HG03354 (cell line): ENCODE results near the gene PDK1.
A peak's percentile ranks its signal among the peaks of the same experiment; 100 is the strongest.
"Not testable (repeated sequence)": the region's sequence is repeated elsewhere in the genome, so short reads cannot be mapped to it uniquely, and the experiment has no call there.

ENCODE experiments used
- ATAC-seq: cut with Tn5 transposase; IDR thresholded peaks from one replicate; pipeline ENCODE4 v1.9.1; 2021; ENCODE audit warnings: mild to moderate bottlenecking; ENCODE audit not compliant: unreplicated experiment, poor library complexity, severe bottlenecking

PDK1 gene

GRCh38 chr2:172588931-172589330 is 33.0 kb downstream of the PDK1 start:
- ATAC-seq, result no peak

DNA sequence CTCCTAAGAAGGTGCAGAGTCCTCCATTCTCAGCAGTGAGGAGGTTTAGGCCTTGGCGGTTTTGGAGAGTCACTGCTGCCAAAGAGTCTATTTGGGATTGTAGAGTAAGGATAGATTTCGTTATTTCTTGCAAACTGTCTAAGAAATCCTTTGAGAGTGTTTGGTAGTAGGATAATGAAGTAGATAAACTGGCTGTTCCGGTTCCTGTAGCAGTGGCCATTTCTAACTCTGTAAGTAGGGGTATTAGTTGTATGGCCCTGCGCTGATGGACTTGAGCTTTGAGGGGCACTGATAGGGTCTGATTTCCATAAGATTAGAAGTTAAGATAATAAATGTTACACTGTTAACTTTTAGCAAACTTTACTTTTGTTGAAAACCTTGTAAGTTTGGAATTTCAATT is 35.5 kb downstream of the PDK1 start:
- ATAC-seq, result not testable (repeated sequence)

DNA sequence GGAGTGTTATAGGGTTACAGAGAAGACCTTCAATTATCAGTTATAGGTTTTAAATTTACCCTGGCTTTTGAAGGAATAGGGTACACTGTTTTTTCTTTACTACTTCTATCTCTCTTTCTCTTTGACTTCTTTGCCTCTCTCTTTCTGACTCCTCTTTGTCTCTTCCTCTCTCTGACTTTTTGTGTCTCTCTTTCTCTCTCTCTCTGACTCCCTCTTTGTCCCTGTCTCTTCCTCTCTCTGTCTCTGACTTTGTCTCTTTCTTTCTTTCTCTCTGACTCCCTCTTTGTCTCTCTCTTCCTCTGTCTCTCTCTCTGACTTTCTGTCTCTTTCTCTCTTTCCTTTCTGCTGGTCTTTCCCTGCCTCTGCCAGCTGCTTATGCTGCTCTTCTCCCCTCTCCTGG is 36.3 kb downstream of the PDK1 start:
- not testable (repeated sequence) for ATAC-seq

DNA sequence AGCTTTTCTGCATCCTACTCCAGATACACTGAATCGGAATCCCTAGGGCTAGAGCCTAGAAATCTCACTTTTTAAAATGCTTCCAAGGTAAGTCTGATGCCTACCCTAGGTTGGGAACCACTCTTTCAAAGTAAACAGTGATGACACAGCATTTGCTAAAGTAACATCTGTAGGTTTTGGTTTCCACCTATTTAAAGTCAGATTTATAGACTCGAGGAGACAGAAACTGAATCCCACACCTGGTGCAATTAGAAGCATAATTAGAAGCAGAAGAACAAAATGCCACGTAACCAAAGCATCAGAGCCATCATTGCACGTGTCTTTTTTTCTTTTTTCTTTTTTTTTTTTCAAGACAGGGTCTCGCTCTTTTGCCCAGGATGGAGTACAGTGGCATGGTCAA is 40.9 kb downstream of the PDK1 start:
- ATAC-seq, result peak; percentile 74

- no peak for ATAC-seq
These were observed 41.4 kb downstream of the PDK1 start for GRCh38 chr2:172597176-172597842.

- ATAC-seq, result no peak
These were observed 44.1 kb downstream of the PDK1 start for GRCh38 chr2:172599947-172600346.

GRCh38 chr2:172600557-172601008 is 44.7 kb downstream of the PDK1 start:
- ATAC-seq, result no peak

DNA sequence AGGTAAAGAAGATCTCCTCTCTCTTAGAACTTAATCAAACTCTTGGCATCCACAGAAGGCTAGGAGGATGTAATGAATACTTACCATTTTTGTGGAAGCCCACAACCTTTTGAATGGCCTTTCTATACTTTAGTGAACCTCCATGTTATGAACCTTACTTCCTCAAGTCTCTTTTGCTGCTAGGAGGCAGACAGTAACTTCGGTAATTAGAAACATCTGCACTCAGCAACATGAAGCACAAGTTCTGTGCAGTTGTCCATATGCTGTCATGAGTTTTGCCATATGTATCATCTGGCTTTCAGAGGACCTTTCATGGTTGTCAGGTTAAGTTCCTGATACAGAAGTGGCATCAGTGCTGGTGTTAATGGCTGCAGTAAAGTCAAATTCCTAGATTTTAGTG is 50.4 kb downstream of the PDK1 start:
- no peak for ATAC-seq

GRCh38 chr2:172607379-172607928 is 51.6 kb downstream of the PDK1 start:
- no peak for ATAC-seq

DNA sequence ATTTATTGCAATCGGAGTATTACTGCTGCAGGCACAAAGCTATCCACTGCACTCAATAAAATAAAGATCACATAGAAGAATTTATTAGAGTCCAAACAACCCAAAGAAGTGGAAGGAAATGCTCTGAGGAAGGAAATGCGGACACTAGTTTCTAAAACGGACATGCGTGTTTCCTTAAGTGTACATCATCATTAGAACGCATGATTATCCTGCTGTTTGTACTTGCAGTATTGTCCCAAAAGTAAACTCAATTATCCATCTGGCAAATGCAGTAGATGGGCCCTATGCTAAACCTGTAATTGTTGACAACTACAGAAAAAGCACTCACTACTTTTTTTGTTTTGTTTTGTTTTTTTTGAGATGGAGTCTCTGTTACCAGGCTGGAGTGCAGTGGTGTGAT is 53.6 kb downstream of the PDK1 start:
- no peak for ATAC-seq

GRCh38 chr2:172612051-172612450 is 56.2 kb downstream of the PDK1 start:
- ATAC-seq, result no peak

DNA sequence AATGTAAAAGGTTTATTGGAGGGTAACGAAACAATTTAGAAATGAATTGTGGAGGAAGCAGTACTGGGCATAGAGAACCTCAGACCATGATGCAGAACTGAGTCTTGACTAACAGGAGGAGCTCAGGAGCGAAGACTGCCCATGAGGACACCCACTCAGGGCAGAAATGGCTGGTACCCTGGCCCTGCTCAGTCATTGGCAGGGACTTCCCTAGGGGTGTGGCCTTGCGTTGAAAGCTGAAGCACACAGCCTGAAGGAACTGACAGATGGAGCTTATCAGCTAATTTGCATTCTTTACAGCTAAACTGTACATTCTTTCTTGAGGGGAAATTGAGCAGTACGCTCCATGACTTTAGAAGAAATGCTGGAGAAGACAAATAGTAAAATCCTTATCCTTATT is 57.1 kb downstream of the PDK1 start:
- no peak for ATAC-seq

GRCh38 chr2:172613615-172614231 is 57.8 kb downstream of the PDK1 start:
- ATAC-seq, result no peak

GRCh38 chr2:172614932-172615331 is 59.0 kb downstream of the PDK1 start:
- ATAC-seq, result no peak

DNA sequence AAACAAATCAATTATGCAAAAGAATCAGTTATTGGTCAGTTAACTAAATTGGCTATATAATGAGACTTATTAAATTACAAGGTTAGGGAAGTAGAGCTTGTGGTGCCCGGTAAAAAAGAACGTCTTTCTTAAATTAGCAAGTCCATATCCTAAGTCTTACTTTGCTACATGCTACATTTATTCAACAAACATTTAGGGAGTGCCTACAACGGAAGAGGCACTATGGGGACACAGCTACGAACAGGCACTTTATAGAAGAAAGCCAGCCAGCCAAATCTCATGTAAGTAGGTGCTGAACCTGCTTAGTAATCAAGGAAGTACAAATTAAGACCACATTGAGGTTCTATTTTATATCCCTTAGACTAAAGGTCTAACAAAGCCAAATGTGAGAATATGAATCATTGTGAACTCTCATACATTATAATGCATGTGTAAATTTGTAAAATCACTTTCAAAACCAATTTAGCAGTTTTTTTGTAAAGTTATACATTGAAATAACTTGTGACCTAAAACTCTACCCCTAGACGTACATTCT is 59.9 kb downstream of the PDK1 start:
- ATAC-seq, result no peak

- no peak for ATAC-seq
These were observed 61.2 kb downstream of the PDK1 start for GRCh38 chr2:172617115-172617514.

DNA sequence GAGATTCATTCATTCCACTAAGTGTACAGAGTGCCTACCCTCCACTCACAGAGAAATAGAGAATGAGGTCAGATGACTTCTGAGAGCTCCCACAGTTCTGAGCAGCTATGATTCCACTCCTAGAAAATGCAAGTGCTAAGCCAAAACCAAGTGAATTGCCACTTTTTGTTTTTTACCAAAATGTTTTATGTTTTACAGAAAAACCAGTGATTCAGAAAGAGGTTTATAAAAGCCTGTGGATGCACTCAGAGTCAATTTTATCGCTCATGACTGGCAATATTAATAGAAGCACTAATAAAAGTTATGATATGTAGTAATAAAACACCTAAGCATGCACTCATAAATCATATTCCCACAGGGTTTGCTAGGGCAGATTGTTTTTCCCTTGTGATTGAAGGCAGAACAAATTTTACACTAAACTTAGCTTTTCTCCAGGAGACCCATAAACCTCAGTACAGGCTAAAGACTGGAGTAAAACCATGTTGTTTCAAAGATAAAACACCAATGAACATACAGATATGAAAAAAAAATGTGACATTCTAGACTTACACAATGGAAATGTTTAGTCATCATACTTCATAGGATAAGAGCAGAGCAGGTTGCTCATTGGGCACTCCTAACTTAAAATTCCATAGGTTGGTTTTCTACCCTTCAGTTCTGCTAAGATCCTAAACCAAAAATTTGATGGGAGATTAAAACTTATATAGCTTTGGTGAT is 67.5 kb downstream of the PDK1 start:
- no peak for ATAC-seq

DNA sequence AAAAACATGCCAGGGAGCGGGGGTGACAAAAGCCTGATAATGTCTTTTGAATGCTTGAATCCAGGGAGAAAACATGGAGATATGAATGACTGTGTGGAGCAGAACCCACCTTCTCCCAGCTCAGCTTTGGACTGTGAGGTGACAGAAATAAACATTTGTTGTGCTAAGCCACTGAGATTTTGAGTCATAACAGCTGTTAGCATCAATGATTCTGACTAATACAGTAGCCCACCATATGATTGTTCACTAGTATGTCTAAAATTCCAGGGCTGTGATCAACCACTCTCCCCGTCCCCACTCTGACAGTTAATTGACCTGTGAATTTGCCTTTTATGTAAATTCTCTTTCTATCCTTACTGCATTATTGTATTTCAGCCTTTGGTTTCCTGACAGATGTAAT is 69.1 kb downstream of the PDK1 start:
- no peak for ATAC-seq

- no peak for ATAC-seq
These were observed 71.3 kb downstream of the PDK1 start for GRCh38 chr2:172627181-172627580.

DNA sequence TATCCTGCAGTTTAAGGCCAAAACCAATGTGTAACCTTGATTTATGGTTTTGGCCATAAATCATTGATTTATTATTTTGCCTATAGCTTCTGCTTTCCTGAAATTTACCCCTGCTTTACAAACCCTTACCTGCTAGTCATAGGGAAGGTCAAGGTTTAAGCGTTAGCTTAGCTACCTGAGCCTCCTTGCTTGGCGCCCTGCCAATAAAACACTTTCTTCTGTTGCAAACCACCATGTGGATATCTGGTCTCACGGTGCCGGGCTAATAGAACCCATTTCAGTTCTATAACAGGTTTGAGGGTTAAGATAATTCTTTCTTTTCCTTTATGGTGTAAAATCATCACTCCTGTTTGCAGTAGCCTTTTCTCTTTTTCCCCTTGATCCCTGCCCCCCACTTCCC is 72.2 kb downstream of the PDK1 start:
- no peak for ATAC-seq

- ATAC-seq, result no peak
These were observed 73.7 kb downstream of the PDK1 start for GRCh38 chr2:172629586-172629985.
